ENCODE measurements around the gene DNAH10.
"Not testable (repeated sequence)": the region's sequence is repeated elsewhere in the genome, so short reads cannot be mapped to it uniquely, and the experiment has no call there.

Gene DNAH10

DNA sequence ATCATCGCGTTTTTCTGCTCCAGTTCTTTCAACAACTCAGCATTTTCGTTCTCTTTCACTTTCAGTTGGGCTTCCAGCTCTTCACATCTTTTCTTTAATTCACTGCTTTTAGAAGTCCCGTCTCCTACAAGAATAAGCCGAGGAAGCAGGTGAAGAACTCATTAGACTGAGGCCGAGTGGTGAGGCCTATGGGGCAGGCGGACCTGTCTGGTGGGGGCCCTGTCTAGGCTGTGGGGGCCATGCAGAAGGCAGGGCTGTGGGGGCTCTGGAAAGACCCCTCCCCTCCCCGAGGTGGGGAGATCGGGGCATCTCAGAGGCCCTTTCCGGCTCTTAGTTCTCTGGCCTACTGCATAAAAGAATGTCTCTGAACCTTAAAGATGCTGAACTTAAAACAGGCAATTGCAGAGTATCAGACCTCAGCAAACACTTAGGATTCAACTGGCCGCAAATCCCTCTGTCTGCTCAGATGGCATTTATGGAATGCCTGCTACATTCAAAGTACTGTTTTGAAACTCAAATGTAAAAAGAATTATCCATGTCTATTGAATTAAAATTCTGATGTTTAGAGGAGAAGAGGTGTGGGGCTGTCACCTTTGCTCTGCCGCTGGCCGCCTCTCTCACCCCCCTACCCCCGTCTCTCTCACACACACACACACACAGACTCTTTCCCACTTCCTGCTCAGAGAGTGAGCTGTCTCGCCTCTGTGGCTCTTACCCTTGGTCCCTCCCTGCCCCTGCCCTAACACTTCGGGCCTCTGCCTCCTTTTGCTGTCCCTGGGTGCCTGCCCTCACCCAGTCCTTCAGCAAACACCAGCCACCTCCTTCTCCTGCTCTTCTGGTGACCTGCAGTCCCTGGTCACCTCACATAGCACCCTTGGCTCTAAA, 175.8 kb downstream of the DNAH10 start:
- DNase-seq, result no peak

DNA sequence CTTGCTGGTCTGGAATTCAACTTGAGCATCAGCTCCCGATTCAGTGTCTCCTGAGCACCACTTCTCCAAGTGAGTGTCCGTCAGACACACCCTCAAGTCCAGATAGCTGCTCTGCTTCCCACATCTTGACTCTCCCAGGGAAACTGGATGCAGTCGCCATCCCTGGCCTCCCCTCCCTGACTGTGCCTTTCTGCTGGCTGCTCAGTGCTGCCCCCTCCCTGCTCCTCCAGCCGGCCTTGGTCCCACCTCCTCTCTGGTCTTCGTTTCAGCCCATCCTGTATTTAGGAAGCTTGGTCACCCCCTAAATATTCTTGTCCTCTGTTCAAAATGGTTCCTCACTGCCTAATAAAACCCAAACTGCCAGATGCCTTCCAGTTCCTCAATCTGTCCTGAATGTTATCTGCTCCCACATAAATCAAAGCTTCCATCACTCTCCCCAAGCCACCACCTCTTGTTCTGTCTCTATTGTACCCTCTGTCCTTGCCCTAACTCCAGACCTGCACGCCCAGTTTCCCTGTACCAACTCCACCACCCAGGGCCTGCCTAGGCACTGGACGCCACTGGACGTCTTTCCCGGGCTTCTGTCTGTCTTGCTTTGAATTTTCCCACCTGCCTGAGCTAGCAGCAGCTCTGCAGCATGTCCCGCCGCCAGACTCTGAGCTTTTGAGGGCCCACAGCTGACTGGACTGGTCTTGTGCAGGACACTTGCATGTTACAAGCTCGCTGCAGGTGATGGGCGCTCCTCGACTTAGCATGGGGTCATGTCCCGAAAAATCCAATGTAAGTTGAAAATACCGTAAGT, 176.8 kb downstream of the DNAH10 start:
- DNase-seq, result no peak

- no peak for DNase-seq
Measured at GRCh38 chr12:123939716-123940626, 177.9 kb downstream of the DNAH10 start.

DNA sequence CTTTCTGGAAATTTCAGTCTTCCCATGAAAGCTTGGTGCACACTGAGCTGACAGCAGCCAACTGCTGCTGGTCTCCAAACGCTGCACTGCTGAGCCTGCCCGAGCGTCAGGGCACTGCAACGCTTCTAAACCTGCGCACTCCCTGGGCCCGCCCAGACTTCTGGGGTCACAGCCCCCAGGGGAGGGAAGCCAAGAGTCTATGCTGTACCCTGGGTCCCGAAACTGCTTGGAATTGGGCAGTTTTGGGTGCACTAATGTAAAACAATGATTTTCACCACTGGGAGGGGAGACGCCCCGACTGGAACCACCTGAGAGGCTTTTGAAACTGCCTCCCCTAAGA, 178.5 kb downstream of the DNAH10 start:
- no peak for DNase-seq

DNA sequence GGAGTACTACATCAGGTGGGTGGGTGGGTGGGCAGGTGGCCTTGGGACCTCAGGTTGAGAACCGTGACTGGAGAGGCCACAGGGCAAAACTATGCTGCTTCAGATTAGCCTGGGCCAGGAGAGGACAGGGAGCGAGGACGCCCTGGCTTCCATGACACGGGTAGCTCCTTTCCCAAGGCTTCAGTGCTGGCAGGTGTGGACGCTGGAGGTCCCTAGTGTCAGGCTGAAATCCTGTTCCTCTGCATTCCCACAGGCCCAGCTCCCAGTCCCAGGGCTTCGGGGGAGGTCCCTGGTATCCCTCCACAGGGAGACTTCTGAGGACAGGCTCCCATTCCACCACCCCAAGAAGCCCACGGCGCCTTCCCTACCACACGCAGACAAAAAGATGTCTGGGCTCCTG, 178.9 kb downstream of the DNAH10 start:
- no peak for DNase-seq

- no peak for DNase-seq
Measured at GRCh38 chr12:123941624-123942237, 179.6 kb downstream of the DNAH10 start.

DNA sequence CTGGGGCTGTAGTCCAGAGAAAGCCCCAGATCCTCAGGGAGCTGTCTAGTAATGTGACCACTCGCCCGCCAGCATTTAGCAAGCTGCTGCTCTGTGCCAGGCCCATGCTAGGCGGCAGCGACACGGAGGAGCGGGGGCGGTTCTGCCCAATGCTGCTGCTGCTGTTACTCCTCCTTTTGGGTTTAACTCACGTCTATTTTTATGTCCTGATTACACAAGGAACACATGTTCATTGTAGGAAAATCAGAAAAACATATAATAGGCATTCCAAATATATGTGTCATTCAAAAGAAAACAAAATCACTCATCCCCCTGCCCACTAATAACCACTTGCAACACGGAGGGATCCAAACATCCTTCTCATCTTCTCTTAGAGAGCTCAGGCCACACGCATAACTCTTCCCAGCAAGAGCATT, 180.1 kb downstream of the DNAH10 start:
- DNase-seq, result no peak

DNA sequence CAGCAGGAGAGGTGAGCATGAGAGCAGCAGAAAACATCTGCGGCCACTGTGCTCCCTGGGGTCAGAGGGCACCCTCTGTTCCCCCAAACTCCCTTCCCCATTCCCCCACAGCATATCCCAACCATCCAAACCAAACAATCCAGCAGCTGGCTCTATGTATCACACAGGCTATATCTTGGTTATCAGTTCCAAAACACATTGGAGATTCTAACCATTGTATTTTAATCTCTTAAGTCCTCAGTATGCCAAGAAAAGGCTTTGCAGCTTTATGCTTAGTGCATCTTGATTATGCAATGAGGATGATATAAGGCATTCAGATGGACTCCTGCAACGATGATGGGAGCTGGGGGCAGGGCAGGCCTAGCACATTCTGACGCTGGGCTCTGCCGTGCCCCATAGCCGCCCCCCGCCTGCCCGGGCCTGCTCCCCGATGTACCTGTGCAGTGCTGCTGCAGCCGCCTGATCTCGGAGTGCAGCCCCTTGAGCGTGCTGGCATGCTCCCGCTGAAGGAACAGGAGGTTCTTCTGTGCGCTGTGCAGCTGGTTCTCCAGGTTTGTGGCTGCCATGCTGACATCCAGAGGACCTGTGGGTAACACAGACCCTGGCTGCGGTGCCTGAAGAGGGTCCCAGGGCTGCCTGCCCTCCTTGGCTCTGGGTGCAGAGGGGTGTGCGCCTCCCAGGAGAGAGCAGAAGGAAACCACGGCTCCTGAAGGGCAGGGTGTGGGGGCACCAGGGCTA, 181.0 kb downstream of the DNAH10 start:
- no peak for DNase-seq

GRCh38 chr12:123943816-123944215, 181.7 kb downstream of the DNAH10 start:
- no peak for DNase-seq

DNA sequence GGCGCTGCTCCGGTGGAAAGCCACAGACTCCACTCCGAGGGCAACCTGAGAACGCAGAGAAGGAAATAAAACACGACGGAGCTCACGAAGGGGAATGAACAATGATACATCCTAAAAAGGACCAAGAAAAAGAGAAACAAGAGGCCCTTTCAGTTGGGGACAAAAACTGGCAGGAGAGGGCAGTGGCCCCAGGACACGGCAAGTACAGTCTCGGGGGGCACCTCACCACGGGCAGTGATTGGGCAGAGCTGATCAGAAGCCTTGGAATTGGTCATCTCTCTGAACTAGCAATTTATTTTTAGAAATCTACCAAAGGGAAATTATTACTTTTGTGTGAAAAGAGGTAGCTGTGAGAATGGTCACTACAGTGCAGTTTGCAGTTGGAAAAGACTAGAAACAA, 182.6 kb downstream of the DNAH10 start:
- no peak for DNase-seq

- DNase-seq, result no peak
Measured at GRCh38 chr12:123945287-123946151, 183.4 kb downstream of the DNAH10 start.

DNA sequence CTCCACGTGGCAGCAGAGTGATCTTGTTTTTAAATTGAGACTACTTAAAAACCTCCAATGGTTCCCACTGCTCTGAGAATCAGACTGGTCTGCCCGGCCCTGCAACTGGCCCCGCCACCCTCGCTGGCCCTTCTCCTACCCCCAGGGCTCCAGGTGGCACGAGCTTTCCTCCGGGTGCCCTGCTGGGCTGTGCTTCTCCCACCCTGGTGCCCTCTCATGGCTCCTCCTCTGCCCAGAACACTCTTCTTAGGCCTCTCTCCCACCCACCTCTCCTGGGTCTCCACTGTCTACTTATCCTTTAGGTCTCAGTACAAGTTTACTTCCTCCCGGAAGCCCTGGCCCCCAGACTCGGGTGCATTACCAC, 184.0 kb downstream of the DNAH10 start:
- no peak for DNase-seq

DNA sequence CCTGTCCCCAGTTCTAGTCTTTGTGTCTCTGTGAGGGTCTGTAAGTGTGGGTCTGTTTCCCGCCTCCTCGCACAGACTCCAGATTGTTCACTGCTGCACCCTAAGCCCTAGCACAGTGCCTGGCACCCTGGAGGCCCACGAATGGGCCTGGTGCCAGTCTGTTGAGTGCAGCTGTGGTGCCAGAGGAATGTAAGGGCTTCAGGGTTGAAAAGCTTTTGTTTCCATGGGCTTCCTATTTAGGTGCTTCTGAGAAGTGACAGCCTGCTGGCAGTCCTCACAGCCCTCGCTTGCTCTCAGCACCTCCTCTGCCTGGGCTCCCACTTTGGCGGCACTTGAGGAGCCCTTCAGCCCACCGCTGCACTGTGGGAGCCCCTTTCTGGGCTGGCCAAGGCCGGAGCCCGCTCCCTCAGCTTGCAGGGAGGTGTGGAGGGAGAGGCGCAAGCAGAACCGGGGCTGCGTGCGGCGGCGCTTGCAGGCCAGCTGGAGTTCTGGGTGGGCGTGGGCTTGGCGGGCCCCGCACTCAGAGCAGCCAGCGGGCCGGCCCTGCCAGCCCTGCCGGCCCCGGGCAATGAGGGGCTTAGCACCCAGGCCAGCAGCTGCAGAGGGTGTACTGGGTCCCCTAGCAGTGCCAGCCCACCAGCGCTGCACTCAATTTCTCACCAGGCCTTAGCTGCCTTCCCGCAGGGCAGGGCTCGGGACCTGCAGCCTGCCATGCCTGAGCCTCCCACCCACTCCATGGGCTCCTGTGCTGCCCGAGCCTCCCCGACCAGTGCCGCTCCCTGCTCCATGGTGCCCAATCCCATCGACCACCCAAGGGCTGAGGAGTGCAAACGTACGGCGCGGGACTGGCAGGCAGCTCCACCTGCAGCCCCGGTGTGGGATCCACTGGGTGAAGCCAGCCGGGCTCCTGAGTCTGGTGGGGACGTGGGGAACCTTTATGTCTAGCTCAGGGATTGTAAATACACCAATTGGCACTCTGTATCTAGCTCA, 184.7 kb downstream of the DNAH10 start:
- DNase-seq, result not testable (repeated sequence)

DNA sequence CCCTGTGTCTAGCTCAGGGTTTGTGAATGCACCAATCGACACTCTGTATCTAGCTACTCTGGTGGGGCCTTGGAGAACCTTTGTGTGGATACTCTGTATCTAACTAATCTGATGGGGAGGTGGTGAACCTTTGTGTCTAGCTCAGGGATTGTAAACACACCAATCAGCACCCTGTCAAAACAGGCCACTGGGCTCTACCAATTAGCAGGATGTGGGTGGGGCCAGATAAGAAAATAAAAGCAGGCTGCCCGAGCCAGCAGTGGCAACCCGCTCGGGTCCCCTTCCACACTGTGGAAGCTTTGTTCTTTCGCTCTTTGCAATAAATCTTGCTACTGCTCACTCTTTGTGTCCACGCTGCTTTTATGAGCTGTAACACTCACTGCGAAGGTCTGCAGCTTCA, 185.4 kb downstream of the DNAH10 start:
- not testable (repeated sequence) for DNase-seq

DNA sequence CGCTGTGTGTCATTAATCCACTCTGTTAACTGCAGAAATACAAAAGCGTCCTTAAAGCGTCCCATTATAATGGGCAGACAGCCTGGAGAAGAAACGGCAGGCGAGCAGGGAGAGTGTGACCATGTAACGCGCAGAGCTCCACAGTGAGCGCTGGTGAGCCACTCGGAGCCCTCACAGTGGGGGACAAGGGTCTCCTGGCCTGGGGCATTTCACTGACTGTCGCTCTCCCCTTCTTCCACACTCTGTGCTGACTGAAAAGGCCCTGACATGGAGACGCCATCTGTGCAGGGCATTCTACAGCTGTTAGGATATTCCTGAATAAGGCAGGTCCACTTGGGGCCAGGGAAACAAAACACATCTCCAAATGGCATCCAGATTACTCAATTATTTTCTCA, 186.3 kb downstream of the DNAH10 start:
- DNase-seq, result no peak

DNA sequence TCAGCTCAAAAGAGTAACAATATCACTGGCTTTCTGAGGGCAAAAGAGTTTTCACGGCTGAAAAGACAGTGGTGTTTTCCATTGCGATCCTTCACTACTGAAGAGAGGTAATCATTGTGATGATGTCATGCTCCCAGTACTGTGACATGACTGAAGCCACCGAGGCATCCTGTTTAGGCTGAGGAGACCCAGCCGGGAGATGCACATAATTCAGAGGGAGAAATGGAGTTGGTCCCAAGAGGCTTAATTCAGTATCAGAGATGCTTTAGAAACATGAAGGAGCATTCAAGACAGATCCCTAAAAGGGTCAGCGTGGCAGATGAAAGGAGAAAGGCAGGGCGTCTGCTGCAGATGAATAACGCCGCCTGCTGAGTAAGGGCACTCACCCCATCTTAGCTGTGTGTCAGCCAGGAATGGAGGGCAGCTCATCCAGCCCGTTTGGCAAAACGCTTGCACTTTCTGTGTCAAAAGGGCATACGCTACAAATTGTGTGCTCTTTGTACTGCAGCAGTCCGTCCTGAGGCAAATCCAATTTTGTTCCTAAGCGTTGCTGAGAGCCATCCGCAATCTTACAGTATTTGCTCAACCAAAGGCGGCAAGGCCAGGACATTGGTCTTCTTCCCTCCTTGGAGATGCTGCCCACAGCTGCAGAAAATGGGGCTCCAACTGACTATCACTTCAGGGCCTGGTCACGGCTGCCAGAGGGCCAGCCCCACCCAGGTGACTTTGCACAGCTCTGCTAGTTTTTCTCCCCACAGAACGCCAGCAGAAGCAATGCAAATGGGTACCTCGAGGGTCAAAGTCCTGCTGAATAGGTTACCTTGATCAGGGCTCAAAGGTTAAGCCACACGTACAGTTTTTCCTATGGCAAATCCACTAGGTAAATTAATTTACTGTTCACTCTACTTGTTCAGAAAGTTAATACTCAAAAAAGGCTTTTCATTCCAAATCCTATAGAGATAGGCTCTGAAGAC, 187.0 kb downstream of the DNAH10 start:
- DNase-seq, result peak; percentile 17

- DNase-seq, result no peak
Measured at GRCh38 chr12:123949770-123950165, 187.7 kb downstream of the DNAH10 start.
